ENCODE measurements around the gene RAD1.

RAD1 gene

DNA sequence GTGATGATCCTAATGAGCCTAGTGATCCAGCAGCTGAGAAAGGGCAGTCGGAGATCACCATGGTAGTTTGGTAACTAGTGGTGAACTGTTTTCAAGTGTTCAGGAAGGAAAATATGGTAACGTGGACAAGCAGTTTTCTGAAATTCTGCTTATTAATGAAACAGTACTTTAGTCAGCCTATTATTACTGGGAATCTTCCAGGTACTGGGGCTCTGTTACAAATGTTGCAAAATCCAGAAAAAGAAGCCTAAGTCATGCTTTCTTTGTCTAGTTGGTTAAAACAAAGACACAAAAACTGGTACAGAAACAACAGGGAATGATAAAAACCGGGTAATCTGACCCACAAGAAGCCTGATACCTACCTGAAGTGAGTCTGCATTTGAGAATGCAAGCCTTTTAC is 58.1 kb downstream of the RAD1 start:
- TF ChIP-seq RARB (CRISPR knock-in tag; IDR thresholded peaks at IDR 0.05) (no peak), ZNF565 (CRISPR knock-in tag; conservative IDR thresholded peaks at IDR 0.05; ENCODE audit: low read depth) (no peak), ZFP30 (CRISPR knock-in tag; IDR thresholded peaks at IDR 0.05) (no peak), ARNTL (CRISPR knock-in tag; IDR thresholded peaks at IDR 0.05; ENCODE audit: borderline replicate concordance, low read depth) (no peak), GLIS3 (CRISPR knock-in tag; IDR thresholded peaks at IDR 0.05) (no peak), ESRRG (CRISPR knock-in tag; IDR thresholded peaks at IDR 0.05) (no peak), SNAI2 (CRISPR knock-in tag; IDR thresholded peaks at IDR 0.05) (no peak), CSDC2 (CRISPR knock-in tag; IDR thresholded peaks at IDR 0.05) (no peak), ZNF8 (CRISPR knock-in tag; IDR thresholded peaks at IDR 0.05) (no peak), BACH2 (CRISPR knock-in tag; IDR thresholded peaks at IDR 0.05; ENCODE audit: borderline replicate concordance) (no peak), OSR1 (CRISPR knock-in tag; IDR thresholded peaks at IDR 0.05) (no peak), ZNF70 (CRISPR knock-in tag; IDR thresholded peaks at IDR 0.05) (no peak), ZC3H10 (CRISPR knock-in tag; IDR thresholded peaks at IDR 0.05) (no peak), ZFP3 (CRISPR knock-in tag; IDR thresholded peaks at IDR 0.05) (no peak)
- TF ChIP-seq, protein P1, sequence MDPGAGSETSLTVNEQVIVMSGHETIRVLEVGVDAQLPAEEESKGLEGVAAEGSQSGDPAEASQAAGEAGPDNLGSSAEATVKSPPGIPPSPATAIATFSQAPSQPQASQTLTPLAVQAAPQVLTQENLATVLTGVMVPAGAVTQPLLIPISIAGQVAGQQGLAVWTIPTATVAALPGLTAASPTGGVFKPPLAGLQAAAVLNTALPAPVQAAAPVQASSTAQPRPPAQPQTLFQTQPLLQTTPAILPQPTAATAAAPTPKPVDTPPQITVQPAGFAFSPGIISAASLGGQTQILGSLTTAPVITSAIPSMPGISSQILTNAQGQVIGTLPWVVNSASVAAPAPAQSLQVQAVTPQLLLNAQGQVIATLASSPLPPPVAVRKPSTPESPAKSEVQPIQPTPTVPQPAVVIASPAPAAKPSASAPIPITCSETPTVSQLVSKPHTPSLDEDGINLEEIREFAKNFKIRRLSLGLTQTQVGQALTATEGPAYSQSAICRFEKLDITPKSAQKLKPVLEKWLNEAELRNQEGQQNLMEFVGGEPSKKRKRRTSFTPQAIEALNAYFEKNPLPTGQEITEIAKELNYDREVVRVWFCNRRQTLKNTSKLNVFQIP (CRISPR knock-in tag; IDR thresholded peaks at IDR 0.05; ENCODE audit: borderline replicate concordance, low read depth): no peak
- TF ChIP-seq, protein P2, sequence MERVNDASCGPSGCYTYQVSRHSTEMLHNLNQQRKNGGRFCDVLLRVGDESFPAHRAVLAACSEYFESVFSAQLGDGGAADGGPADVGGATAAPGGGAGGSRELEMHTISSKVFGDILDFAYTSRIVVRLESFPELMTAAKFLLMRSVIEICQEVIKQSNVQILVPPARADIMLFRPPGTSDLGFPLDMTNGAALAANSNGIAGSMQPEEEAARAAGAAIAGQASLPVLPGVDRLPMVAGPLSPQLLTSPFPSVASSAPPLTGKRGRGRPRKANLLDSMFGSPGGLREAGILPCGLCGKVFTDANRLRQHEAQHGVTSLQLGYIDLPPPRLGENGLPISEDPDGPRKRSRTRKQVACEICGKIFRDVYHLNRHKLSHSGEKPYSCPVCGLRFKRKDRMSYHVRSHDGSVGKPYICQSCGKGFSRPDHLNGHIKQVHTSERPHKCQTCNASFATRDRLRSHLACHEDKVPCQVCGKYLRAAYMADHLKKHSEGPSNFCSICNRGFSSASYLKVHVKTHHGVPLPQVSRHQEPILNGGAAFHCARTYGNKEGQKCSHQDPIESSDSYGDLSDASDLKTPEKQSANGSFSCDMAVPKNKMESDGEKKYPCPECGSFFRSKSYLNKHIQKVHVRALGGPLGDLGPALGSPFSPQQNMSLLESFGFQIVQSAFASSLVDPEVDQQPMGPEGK (CRISPR knock-in tag; IDR thresholded peaks at IDR 0.05; ENCODE audit: borderline replicate concordance): no peak
- TF ChIP-seq, protein P3, sequence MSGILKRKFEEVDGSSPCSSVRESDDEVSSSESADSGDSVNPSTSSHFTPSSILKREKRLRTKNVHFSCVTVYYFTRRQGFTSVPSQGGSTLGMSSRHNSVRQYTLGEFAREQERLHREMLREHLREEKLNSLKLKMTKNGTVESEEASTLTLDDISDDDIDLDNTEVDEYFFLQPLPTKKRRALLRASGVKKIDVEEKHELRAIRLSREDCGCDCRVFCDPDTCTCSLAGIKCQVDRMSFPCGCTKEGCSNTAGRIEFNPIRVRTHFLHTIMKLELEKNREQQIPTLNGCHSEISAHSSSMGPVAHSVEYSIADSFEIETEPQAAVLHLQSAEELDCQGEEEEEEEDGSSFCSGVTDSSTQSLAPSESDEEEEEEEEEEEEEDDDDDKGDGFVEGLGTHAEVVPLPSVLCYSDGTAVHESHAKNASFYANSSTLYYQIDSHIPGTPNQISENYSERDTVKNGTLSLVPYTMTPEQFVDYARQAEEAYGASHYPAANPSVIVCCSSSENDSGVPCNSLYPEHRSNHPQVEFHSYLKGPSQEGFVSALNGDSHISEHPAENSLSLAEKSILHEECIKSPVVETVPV (CRISPR knock-in tag; IDR thresholded peaks at IDR 0.05): no peak
- TF ChIP-seq, protein P4, sequence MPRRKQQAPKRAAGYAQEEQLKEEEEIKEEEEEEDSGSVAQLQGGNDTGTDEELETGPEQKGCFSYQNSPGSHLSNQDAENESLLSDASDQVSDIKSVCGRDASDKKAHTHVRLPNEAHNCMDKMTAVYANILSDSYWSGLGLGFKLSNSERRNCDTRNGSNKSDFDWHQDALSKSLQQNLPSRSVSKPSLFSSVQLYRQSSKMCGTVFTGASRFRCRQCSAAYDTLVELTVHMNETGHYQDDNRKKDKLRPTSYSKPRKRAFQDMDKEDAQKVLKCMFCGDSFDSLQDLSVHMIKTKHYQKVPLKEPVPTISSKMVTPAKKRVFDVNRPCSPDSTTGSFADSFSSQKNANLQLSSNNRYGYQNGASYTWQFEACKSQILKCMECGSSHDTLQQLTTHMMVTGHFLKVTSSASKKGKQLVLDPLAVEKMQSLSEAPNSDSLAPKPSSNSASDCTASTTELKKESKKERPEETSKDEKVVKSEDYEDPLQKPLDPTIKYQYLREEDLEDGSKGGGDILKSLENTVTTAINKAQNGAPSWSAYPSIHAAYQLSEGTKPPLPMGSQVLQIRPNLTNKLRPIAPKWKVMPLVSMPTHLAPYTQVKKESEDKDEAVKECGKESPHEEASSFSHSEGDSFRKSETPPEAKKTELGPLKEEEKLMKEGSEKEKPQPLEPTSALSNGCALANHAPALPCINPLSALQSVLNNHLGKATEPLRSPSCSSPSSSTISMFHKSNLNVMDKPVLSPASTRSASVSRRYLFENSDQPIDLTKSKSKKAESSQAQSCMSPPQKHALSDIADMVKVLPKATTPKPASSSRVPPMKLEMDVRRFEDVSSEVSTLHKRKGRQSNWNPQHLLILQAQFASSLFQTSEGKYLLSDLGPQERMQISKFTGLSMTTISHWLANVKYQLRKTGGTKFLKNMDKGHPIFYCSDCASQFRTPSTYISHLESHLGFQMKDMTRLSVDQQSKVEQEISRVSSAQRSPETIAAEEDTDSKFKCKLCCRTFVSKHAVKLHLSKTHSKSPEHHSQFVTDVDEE (CRISPR knock-in tag; IDR thresholded peaks at IDR 0.05): no peak
- TF ChIP-seq, protein P5, sequence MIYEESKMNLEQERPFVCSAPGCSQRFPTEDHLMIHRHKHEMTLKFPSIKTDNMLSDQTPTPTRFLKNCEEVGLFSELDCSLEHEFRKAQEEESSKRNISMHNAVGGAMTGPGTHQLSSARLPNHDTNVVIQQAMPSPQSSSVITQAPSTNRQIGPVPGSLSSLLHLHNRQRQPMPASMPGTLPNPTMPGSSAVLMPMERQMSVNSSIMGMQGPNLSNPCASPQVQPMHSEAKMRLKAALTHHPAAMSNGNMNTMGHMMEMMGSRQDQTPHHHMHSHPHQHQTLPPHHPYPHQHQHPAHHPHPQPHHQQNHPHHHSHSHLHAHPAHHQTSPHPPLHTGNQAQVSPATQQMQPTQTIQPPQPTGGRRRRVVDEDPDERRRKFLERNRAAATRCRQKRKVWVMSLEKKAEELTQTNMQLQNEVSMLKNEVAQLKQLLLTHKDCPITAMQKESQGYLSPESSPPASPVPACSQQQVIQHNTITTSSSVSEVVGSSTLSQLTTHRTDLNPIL (CRISPR knock-in tag; IDR thresholded peaks at IDR 0.05; ENCODE audit: low read depth): no peak
- no peak for ATAC-seq
